AG08395 (cell line): ENCODE measurements around the gene ALG14.
"Not testable (repeated sequence)": the region's sequence is repeated elsewhere in the genome, so short reads cannot be mapped to it uniquely, and the experiment has no call there.

ENCODE experiments used
- DNase-seq: peaks from one replicate; pipeline ENCODE4 v3.0.0; 2012; ENCODE audit warnings: mixed read lengths, low spot score

Gene ALG14

DNA sequence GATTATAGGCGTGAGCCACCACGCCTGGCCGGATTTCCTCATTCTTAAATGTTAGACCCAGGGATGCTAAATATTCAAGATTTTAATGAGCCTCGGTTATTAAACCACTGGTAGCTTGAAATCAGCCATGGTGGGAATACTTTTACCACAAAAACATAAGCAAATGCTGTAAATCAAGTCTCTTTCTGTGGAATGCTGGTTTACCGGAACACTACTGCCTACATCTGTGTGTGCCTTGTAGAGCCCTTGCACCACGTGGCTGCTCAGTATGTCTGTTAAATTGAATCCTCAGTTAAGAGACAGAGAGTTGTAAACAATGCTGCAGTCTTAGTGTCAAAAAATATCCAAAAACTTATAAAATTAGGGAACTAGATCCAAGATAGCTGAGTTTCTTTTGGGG lies 119.0 kb downstream of the ALG14 start:
- no peak for DNase-seq

DNA sequence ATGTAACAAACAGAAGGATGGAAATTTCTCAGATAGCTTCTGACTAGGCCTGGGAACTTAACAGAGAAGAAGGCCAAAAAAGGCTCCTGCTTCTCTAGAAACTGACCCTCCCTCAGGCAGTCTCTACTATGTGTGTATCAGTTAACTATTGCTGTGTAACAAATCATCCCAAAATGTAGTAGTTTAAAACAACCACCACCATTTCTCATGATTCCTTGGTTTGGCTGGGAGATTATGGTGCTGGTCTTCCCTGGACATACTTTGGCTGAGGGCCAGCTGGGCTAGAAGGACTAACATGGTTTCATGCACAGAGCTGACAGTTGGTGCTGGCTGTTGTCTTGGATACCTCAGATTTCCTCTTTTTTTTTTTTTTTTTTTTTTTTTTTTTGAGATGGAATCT lies 119.6 kb downstream of the ALG14 start:
- no peak for DNase-seq

DNA sequence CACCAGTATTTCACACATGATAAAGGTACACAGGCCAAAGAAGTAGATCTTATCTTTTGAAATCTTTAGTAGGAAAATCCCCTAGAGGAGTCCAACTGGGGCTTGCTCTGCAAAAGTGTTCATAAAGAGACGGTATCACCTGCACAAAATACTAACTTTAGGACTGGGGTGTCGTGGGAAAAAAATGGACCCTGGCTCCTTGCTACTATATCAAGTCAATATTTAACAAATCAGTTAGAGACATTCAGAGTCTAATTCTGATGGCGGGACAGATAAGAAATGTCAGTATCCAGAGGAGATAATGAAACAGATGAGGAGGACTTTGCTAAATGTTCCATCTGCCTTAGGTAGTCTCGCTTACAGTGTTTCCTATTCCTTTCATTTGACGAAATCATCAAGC lies 120.2 kb downstream of the ALG14 start:
- DNase-seq, result no peak

GRCh38 chr1:94951509-94952208 lies 121.1 kb downstream of the ALG14 start:
- DNase-seq, result peak; percentile 27

GRCh38 chr1:94951046-94951445 lies 121.7 kb downstream of the ALG14 start:
- DNase-seq, result peak; percentile 35

GRCh38 chr1:94949681-94950661 lies 122.8 kb downstream of the ALG14 start:
- no peak for DNase-seq

- DNase-seq, result peak; percentile 87
Measured at GRCh38 chr1:94947437-94947836, 125.3 kb downstream of the ALG14 start.

DNA sequence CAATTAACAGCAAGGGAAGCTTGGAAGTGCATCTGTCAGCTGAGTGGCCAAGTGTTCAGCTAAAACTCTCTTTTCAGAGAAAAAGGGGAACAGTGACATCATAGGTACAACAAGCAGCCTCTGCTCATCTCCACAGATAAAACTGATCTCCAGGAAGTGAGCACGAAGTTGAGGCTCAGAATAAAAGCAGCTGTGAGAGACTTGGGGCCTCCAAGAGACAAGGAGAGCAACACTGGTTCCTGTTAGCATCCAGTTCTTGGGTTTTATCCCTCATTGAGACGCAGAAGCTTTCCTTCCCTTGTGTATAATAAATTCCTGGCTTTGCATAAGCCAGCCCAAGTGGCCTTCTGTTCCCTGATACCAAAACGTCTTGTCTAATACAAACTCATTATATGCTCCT lies 125.9 kb downstream of the ALG14 start:
- DNase-seq, result no peak

GRCh38 chr1:94942171-94943128 lies 130.3 kb downstream of the ALG14 start:
- no peak for DNase-seq

GRCh38 chr1:94941480-94941879 lies 131.3 kb downstream of the ALG14 start:
- DNase-seq, result not testable (repeated sequence)

DNA sequence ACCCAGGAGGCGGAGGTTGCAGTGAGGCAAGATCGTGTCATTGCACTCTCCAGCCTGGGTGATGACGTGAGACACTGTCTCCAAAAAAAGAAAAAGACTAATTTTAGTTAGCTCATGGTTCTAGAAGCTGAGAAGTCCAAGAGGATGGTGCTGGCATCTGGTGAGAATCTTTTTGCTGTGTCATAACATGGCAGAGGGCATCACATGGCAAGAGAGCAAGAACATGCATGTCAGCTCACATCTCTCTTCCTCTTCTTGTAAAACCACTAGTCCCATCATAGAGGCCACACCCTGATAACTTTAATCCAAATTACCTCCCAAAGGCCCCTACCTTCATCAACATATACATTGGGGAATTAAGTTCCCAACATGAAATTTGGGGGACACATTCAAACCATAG lies 132.0 kb downstream of the ALG14 start:
- DNase-seq, result no peak

DNA sequence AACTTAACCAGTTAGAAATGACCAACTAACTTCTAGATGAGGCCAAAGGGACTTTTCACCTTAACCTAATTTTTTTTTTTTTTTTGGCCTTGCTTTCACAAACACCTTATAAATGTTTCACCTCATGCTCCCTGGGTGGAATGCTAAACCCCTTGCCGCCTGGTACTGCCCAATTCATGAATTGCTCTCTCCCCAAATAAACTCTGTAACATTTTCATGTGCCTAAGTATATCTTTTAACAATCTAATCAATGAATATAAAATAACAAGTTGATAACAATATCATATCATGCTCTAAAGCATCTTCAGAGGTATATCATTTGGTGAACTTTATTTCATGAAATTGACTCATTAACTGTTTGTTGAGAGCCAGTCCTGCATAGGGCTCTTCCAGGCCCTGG lies 134.9 kb downstream of the ALG14 start:
- no peak for DNase-seq

GRCh38 chr1:94936861-94937620 lies 135.7 kb downstream of the ALG14 start:
- no peak for DNase-seq

DNA sequence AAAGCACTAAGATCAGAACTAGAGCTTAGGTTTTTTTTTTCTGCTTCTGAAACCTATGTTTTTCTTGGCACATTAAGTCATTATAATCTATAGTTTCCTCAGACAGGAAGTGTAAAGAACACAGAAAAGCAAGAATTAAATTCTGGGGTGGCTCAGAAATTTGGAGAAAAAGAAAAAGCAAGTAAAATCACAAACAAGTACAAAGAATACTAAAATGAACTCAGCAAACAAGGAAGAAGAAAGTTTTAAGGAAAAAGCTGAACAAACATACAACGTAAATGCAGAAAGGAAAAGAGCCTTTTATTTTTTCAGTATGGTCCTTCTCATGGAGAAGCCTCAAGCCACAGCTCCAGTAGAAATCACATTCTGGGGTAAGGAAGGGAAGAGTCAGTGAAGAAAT lies 137.3 kb downstream of the ALG14 start:
- DNase-seq, result no peak

DNA sequence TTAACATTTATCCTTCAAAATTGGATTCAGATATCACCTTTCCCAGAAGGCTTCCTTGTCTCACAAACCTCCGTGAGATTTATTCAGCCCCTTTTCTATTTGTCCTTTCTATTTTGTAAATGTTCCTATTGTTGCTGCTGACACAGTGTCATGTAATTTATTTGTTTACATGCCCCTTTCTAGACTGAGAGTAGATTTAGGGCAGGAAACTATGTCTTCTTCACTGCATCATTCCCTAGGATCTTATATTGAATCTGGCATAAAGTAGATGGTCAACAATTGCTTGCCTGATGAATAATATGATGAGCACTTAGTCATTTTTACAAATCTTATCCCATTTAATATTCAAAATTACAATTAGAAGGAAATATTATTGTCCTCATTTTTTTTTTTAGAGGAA lies 137.7 kb downstream of the ALG14 start:
- DNase-seq, result no peak

DNA sequence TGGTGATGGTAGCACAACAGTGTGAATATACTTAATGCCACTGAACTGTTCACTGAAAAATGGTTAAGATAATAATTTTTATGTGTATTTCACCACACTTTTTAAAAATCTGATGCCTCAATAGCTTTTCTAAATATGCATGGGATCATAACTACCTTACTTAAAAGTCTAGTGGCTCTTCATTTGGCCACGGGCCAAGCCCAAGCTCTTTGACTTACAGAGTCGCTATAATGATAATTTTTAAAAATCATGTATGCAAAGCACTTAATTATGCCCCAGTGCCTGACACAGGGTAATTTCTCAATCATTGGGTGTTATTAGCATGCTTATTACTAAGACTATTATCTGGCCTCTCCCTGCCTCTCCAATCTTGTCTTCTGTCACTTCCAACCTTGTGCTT lies 138.2 kb downstream of the ALG14 start:
- no peak for DNase-seq

DNA sequence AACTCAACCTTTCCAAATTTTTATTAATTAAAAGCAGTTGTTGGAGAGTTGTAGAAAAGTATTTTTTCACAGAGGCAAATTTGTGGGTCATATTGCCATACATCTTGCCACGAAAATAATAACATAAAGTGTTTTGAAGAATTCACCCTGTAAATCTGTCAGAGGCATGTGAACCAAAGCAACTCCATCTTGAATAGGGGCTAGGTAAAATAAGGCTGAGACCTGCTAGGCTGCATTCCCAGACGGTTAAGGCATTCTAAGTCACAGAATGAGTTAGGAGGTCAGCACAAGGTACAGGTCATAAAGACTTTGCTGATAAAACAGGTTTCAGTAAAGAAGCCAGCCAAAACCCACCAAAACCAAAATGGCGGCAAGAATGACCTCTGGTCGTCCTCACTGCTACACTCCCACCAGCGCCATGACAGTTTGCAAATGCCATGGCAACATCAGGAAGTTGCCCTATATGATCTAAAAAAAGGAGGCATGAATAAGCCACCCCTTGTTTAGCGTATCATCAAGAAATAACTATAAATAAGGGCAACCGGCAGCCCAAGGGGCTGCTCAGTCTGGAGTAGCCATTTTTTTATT lies 141.4 kb downstream of the ALG14 start:
- DNase-seq, result no peak

DNA sequence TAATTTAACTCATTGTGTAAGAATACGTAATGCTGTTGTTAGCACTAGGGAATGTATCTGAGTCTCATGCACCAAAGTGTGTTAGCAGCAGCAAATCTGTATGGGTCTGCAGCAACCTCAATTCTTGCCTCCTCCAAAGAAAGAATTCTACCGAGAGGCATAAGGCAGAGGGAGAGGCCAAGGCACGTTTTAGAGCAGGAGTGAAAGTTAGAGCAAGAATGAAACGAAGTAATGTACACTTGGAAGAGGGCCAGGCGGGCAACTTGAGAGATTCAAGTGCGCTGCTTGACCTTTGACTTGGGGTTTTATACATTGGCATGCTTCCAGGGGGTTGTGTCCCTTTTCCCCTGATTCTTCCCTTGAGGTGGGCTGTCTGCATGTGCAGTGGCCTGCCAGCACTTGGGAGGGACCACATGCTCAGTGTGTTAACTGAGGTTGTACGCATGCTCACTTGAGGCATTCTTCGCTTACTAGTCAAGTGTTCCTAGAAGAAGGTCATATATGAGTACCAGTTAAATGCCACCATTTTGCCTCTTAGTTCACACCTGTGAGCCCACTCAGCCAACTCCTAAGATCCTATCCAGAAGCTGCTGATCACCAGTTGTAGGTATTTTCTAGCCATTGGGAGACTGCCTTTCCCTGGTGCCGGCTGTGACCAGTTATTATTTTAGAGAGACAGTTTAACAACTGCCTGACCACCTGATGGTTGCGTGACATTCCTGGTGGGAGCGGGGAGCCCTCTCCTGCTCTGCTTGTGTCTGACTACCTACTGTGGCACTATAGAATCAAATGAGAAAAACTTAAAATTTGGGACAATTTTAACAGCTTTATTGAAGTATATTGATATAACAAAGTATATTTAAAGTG lies 143.2 kb downstream of the ALG14 start:
- no peak for DNase-seq

DNA sequence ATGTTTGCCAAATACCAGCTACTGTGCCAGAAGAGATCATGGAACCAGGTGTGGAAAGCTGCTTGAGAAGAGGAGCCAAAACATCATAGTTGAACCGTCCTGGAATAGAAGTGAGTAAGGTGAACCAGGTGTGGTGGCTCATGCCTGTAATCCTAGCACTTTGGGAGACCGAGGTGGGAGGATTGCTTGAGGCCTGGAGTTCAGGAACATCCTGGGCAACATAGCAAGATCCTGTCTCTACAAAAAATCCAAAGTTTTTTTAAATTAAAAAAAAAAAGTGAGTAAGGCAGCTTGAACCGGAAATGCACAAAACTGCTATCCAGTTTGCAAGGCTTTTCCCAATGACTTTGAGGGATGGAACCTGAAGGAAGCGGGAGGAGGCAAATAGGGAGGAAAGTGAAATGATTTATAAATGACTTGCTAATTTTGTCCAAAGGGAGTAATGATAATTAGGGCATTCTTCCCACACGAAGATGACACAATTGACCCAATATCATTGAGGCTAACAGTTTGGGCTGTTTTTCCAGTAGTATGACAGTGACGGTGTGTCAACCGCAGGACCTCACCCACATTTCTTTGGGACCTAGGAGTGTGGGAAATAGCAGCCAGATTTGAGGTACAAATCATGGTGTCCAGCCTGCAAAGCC lies 144.3 kb downstream of the ALG14 start:
- no peak for DNase-seq
